Measurements from ENCODE around the gene DNAH6. TPM values are rescaled to one million over a fixed set of nuclear protein-coding genes. Genes with fewer than 3 reads are reported as not detected.

DNAH6 gene
- total and polyA plus RNA-seq, 9 of the 15 experiments (the other 6 are each of a cell fraction or from before 2014, with no cell fraction given) = 0.01 to 0.04 (median 0.01) TPM; not detected in 5

DNA sequence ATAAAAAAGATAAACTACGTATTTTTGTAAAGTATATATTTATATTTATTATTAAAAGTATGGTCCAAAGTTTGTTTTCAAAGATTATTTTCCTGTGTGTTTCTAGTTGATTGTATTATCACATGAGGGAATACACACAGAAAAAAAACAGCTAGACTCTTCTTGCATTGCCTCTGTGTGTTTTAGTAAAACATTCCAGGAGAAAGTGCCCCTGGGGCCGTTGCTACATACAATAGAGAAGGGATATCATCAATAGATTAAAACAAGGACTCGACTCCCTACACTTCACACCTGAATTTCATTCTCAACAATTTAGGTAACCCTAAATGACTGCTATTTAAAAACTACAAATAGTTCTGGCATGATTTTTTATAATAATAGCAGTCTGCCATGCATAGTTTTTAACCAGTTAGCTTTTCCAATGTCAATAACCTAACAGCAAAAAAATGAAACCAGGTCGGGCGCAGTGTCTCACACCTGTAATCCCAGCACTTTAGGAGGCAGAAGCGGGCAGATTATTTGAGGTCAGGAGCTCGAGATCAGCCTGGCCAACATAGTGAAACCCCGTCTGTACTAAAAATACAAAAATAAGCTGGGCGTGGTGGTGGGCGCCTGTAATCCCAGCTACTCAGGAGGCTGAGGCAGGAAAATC, 171.3 kb downstream of the DNAH6 start:
- Histone ChIP-seq H3K27ac (ENCODE audit: extremely low read depth, low read depth, low read length) (no peak overlapping the region), H3K9me3 (replicated peaks; ENCODE audit: control insufficient read depth, insufficient read depth, low read depth, low read length) (no peaks in the 10 kb centered on the region), H3K4me1 (replicated peaks in 1 of 2; ENCODE audit: control insufficient read depth in 2 of 2, insufficient read depth in 2 of 2, low read length in 2 of 2) (no peaks in the 10 kb centered on the region), H3K36me3 (ENCODE audit: control insufficient read depth, insufficient read depth, low read length) (no peaks in the 10 kb centered on the region), H3K4me3 (no peak overlapping the region), H3K79me2 (ENCODE audit: control insufficient read depth, insufficient read depth, low read length) (no peaks in the 10 kb centered on the region), H3K27me3 (ENCODE audit: control insufficient read depth in 2 of 2, insufficient read depth in 2 of 2, low read length in 2 of 2) (no peaks in the 10 kb centered on the region; a peak in 1 of 5 replicates), H3K9me1 (ENCODE audit: control insufficient read depth, insufficient read depth, low read length) (no peaks in the 10 kb centered on the region), H2AFZ (ENCODE audit: low read depth, low read length) (no peak overlapping the region), H3K4me2 (ENCODE audit: insufficient read depth, low read length) (no peak overlapping the region), H4K20me1 (replicated peaks; ENCODE audit: control insufficient read depth, insufficient read depth, low read length) (no peaks in the 10 kb centered on the region), H3K9ac (ENCODE audit: insufficient read depth in 1 of 2, low read depth in 2 of 2, low read length in 2 of 2) (no peak overlapping the region)
- ChIA-PET POLR2A (no interaction called here), CTCF (ENCODE audit: low intra/inter-chr PET ratio) (interaction anchor here (0.7 kb wide), 1 partner anchor 182 kb away, joined by 5 read pairs; no protein-coding TSS in a partner anchor)
- in situ Hi-C loops (cut with MboI) (no loop called here), intact Hi-C loops (cut with micrococcal nuclease) (no loop called here)
- BruUV-seq (replicated peaks) = no TSS peak
- FAIRE-seq = no peak
- 1% methylated on average over 10 of the region's 10 CpGs for WGBS (ENCODE audit: insufficient coverage, low coverage, missing lambda C conversion rate)
- ATAC-seq = no peak
- TF ChIP-seq RCOR1 (IDR thresholded peaks at IDR 0.05; ENCODE audit: borderline replicate concordance in 1 of 2, low read depth in 2 of 2, low read length in 2 of 2) (no peak), NR2C1 (IDR thresholded peaks at IDR 0.05) (no peak), NR2C1 (tag; IDR thresholded peaks at IDR 0.05) (no peak), ZNF282 (CRISPR knock-in tag; IDR thresholded peaks at IDR 0.05) (no peak), NR4A1 (CRISPR knock-in tag; IDR thresholded peaks at IDR 0.05) (no peak), NR4A1 (tag; IDR thresholded peaks at IDR 0.05) (no peak), SIN3A (IDR thresholded peaks at IDR 0.05; ENCODE audit: borderline replicate concordance in 2 of 2, control insufficient read depth in 1 of 2, low read depth in 2 of 2, low read length in 2 of 2) (no peak), PHF8 (IDR thresholded peaks at IDR 0.05; ENCODE audit: borderline replicate concordance, low read length) (no peak), ZSCAN29 (IDR thresholded peaks at IDR 0.05) (no peak), POLR2G (IDR thresholded peaks at IDR 0.05; ENCODE audit: low read depth, low read length) (no peak), ZNF347 (CRISPR knock-in tag; IDR thresholded peaks at IDR 0.05; ENCODE audit: low read depth) (no peak)
- TF ChIP-seq, protein P1, sequence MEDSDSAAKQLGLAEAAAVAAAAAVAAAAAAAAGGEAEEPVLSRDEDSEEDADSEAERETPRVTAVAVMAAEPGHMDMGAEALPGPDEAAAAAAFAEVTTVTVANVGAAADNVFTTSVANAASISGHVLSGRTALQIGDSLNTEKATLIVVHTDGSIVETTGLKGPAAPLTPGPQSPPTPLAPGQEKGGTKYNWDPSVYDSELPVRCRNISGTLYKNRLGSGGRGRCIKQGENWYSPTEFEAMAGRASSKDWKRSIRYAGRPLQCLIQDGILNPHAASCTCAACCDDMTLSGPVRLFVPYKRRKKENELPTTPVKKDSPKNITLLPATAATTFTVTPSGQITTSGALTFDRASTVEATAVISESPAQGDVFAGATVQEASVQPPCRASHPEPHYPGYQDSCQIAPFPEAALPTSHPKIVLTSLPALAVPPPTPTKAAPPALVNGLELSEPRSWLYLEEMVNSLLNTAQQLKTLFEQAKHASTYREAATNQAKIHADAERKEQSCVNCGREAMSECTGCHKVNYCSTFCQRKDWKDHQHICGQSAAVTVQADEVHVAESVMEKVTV (CRISPR knock-in tag; IDR thresholded peaks at IDR 0.05) = no peak
- no peak for DNase-seq (ENCODE audit: extremely low read depth in 1 of 4, low spot score in 3 of 4)
